B cell (primary cell): ENCODE measurements around the gene PAIP2.

Experiments
- EZH2 ChIP-seq: IDR thresholded peaks from 2 replicates; pipeline ENCODE4 v1.6.1; 2012; ENCODE audit warnings: borderline replicate concordance, low read depth, mild to moderate bottlenecking, moderate library complexity, low read length; ENCODE audit not compliant: insufficient read depth, poor library complexity, severe bottlenecking
- TF ChIP-seq, protein P1 (sequence below): fragments of 200-600 bp; IDR thresholded peaks from one replicate; pipeline ENCODE4 v1.8.0; 2022; ENCODE audit warnings: antibody characterized with exemption, mild to moderate bottlenecking

DNA sequence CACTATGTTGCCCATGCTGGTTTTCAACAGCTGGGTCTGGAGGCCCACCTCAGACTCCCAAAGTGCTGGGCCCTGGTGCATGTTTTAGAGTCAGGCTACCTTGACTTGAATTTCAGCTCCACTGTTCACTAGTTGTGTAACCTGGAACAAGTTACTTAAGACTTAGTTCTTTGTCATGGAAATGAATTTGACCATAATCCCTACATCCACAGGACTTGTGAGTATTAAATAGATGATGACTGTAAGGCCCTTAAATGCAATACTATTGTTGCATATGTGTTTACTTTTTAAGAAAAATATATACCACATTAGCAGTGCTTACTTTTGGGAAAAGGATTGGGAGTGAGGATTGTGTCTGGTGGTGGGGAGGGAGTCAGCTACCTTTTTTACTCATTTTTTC is 16.4 kb downstream of the PAIP2 start:
- TF ChIP-seq, protein P1, sequence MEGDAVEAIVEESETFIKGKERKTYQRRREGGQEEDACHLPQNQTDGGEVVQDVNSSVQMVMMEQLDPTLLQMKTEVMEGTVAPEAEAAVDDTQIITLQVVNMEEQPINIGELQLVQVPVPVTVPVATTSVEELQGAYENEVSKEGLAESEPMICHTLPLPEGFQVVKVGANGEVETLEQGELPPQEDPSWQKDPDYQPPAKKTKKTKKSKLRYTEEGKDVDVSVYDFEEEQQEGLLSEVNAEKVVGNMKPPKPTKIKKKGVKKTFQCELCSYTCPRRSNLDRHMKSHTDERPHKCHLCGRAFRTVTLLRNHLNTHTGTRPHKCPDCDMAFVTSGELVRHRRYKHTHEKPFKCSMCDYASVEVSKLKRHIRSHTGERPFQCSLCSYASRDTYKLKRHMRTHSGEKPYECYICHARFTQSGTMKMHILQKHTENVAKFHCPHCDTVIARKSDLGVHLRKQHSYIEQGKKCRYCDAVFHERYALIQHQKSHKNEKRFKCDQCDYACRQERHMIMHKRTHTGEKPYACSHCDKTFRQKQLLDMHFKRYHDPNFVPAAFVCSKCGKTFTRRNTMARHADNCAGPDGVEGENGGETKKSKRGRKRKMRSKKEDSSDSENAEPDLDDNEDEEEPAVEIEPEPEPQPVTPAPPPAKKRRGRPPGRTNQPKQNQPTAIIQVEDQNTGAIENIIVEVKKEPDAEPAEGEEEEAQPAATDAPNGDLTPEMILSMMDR: no peak
- TF ChIP-seq EZH2: no peak
